Neuronal stem cell (in vitro differentiated cells): ENCODE measurements around the gene ZNF57.
"Not testable (repeated sequence)": the region's sequence is repeated elsewhere in the genome, so short reads cannot be mapped to it uniquely, and the experiment has no call there.

Experiments used
- DNase-seq: peaks from one replicate; pipeline ENCODE4 v3.0.0-alpha.2; 2013; ENCODE audit warnings: low spot score
- H2AFZ ChIP-seq: one replicate; pipeline ENCODE4 v1.6.1; 2013; ENCODE audit warnings: mild to moderate bottlenecking, low read length, inconsistent platforms
- H2AK5ac ChIP-seq: 2 replicates; pipeline ENCODE4 v1.6.1; 2013; ENCODE audit warnings: low read depth, mild to moderate bottlenecking, inconsistent platforms, low read length, moderate library complexity, mixed read lengths
- H2BK120ac ChIP-seq: 2 replicates; pipeline ENCODE4 v1.6.1; 2013; ENCODE audit warnings: low read depth, mild to moderate bottlenecking, inconsistent platforms, low read length, moderate library complexity, mixed read lengths
- H2BK12ac ChIP-seq: one replicate; pipeline ENCODE4 v1.6.1; 2013; ENCODE audit warnings: low read length, inconsistent platforms
- H2BK15ac ChIP-seq: 2 replicates; pipeline ENCODE4 v1.6.1; 2013; ENCODE audit warnings: mild to moderate bottlenecking, low read length, inconsistent platforms, mixed read lengths
- H2BK5ac ChIP-seq: one replicate; pipeline ENCODE4 v1.6.1; 2013; ENCODE audit warnings: inconsistent platforms, mild to moderate bottlenecking, low read length, moderate library complexity
- H3K14ac ChIP-seq: one replicate; pipeline ENCODE4 v1.6.1; 2013; ENCODE audit warnings: low read length, inconsistent platforms
- H3K18ac ChIP-seq: 2 replicates; pipeline ENCODE4 v1.6.1; 2013; ENCODE audit warnings: low read length, inconsistent platforms
- H3K23ac ChIP-seq: 2 replicates; pipeline ENCODE4 v1.6.1; 2013; ENCODE audit warnings: low read depth, mild to moderate bottlenecking, mixed read lengths, low read length, inconsistent platforms; ENCODE audit not compliant: poor library complexity
- H3K27ac ChIP-seq: replicated peaks from 3 replicates; pipeline ENCODE4 v1.5.1; 2013; ENCODE audit warnings: low read length, inconsistent platforms
- H3K27me3 ChIP-seq, 3 experiments: 2 replicates each; pipeline ENCODE4 v1.6.1; 2013; ENCODE audit warnings: low read length in 3 of 3, mild to moderate bottlenecking in 2 of 3, inconsistent platforms in 1 of 3, low read depth in 1 of 3, mixed read lengths in 1 of 3, moderate library complexity in 1 of 3; ENCODE audit not compliant: control insufficient read depth in 3 of 3, insufficient read depth in 3 of 3
- H3K36me3 ChIP-seq, 2 donors: replicated peaks in 1 of 2; 2 replicates each; pipeline ENCODE4 v1.6.1; 2013; ENCODE audit warnings: low read length in 2 of 2; ENCODE audit not compliant: control insufficient read depth in 2 of 2, insufficient read depth in 2 of 2
- H3K4ac ChIP-seq: 2 replicates; pipeline ENCODE4 v1.6.1; 2013; ENCODE audit warnings: inconsistent platforms, mild to moderate bottlenecking, low read length, moderate library complexity
- H3K4me1 ChIP-seq, 2 donors: 1 replicate in 1 of 2; 2 replicates in 1 of 2; pipeline ENCODE4 v1.6.1; 2013; ENCODE audit warnings: low read length in 2 of 2, low read depth in 1 of 2; ENCODE audit not compliant: control insufficient read depth in 2 of 2, insufficient read depth in 1 of 2
- H3K4me2 ChIP-seq: one replicate; pipeline ENCODE4 v1.6.1; 2013; ENCODE audit warnings: mild to moderate bottlenecking, low read length, inconsistent platforms; ENCODE audit not compliant: insufficient read depth, poor library complexity, severe bottlenecking
- H3K4me3 ChIP-seq, 2 donors: 2 replicates each; pipeline ENCODE4 v1.5.1; 2013; ENCODE audit warnings: low read length in 2 of 2, mild to moderate bottlenecking in 2 of 2, inconsistent platforms in 1 of 2, moderate library complexity in 1 of 2
- H3K79me1 ChIP-seq: one replicate; pipeline ENCODE4 v1.6.1; 2013; ENCODE audit warnings: low read depth, mild to moderate bottlenecking, inconsistent platforms, low read length, moderate library complexity
- H3K9ac ChIP-seq: one replicate; pipeline ENCODE4 v1.6.1; 2013; ENCODE audit warnings: mild to moderate bottlenecking, low read depth, low read length, inconsistent platforms; ENCODE audit not compliant: poor library complexity
- H3K9me3 ChIP-seq, 2 donors: replicated peaks in 1 of 2; 2 replicates each; pipeline versions ENCODE3 to v1.6.1; 2013; ENCODE audit warnings: low read length in 2 of 2, mild to moderate bottlenecking in 2 of 2, inconsistent platforms in 1 of 2, low read depth in 1 of 2, mixed read lengths in 1 of 2, moderate library complexity in 1 of 2; ENCODE audit not compliant: control insufficient read depth in 2 of 2, insufficient read depth in 1 of 2
- H4K8ac ChIP-seq: one replicate; pipeline ENCODE4 v1.6.1; 2013; ENCODE audit warnings: low read depth, mild to moderate bottlenecking, inconsistent platforms, low read length, moderate library complexity
- H4K91ac ChIP-seq: one replicate; pipeline ENCODE4 v1.6.1; 2013; ENCODE audit warnings: low read length, low read depth, mild to moderate bottlenecking, inconsistent platforms; ENCODE audit not compliant: poor library complexity
- WGBS, 2 donors: extraction: QIAGEN DNeasy Blood & Tissue Kit; methylation state at CpG; one replicate each; pipeline ENCODE4 v1.1.7; 2013; ENCODE audit warnings: missing lambda C conversion rate in 2 of 2, mixed read lengths in 1 of 2; ENCODE audit not compliant: insufficient read length in 2 of 2, insufficient replicate concordance in 1 of 2; ENCODE audit errors: extremely low coverage in 2 of 2; 5-methylcytosine and 5-hydroxymethylcytosine counted together

Gene ZNF57

DNA sequence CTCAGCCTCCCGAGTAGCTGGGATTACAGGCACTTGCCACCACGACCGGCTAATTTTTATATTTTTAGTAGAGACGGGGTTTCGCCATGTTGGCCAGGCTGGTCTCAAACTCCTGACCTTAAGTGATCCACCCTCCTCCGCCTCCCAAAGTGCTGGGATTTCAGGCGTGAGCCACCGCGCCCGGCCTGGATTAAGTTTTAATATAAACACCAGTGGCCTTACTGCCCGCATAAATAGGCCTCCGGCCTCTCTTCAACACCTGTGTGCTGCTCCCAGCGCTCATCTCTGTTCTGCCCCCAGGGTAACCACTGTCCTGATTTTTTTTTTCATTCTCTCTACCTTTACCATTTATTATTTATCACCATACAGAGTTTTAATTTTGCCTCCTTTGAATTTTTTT, 2.6 kb downstream of the ZNF57 start:
- H2BK120ac ChIP-seq, H3K27ac ChIP-seq, H3K18ac ChIP-seq, H3K79me1 ChIP-seq, H3K9ac ChIP-seq, H3K4me1 ChIP-seq, H3K36me3 ChIP-seq, H2AFZ ChIP-seq, H3K14ac ChIP-seq, H3K9me3 ChIP-seq, H4K91ac ChIP-seq, H3K23ac ChIP-seq, H2AK5ac ChIP-seq, DNase-seq, H4K8ac ChIP-seq, H2BK15ac ChIP-seq, H2BK12ac ChIP-seq, H3K4ac ChIP-seq, H2BK5ac ChIP-seq, H3K4me3 ChIP-seq, H3K27me3 ChIP-seq, H3K4me2 ChIP-seq: not testable (repeated sequence)
- WGBS, 2 donors = no CpG with 5 or more reads among the region's 13 CpGs

DNA sequence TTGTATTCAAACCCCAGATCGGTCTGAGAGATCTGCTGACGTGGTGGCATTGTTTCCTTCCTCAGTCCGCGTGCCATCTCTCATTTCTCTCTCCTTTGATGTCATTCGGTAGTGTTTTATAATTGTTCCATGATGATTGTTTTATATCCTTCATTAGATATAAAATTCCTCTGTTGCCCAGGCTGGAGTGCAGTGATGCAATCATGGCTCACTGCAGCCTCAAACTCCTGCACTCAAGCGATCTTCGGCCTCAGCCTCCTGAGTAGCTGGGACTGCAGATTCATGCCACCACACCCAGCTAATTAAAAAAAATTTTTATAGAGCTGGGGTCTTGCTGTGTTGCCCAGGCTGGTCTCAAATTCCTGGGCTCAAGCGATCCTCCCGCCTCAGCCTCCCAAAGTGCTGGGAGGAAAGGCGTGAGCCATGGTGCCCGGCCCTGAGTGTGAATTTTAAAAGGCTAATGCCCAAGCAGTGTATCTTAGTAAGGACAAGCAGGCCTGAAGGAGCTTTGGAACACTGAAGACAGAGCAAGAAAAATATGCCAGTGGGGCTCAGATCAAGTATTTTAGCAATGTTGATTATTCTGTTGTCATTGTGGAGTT, 5.3 kb downstream of the ZNF57 start:
- Histone ChIP-seq H2BK12ac (no peak overlapping the region), H3K9me3 (peaks cover 0 to 7% of the 10 kb centered on the region in 2 donors), H3K18ac (no peak overlapping the region), H3K27ac (no peak overlapping the region), H3K4ac (no peak overlapping the region), H3K36me3 (peaks cover 0 to 9% of the 10 kb centered on the region in 2 donors), H3K14ac (no peak overlapping the region), H2BK15ac (no peak overlapping the region), H3K23ac (no peak overlapping the region), H4K91ac (no peak overlapping the region), H3K9ac (no peak overlapping the region), H4K8ac (no peak overlapping the region), H3K27me3 (no peaks in the 10 kb centered on the region), H2AFZ (no peak overlapping the region), H3K4me3 (no peak overlapping the region), H2AK5ac (no peak overlapping the region), H2BK120ac (no peak overlapping the region), H3K4me2 (no peak overlapping the region), H3K79me1 (no peaks in the 10 kb centered on the region), H2BK5ac (no peak overlapping the region), H3K4me1 (peaks cover 2 to 5% of the 10 kb centered on the region in 2 donors)
- WGBS, 2 donors = no CpG with 5 or more reads among the region's 11 CpGs
- DNase-seq = no peak

DNA sequence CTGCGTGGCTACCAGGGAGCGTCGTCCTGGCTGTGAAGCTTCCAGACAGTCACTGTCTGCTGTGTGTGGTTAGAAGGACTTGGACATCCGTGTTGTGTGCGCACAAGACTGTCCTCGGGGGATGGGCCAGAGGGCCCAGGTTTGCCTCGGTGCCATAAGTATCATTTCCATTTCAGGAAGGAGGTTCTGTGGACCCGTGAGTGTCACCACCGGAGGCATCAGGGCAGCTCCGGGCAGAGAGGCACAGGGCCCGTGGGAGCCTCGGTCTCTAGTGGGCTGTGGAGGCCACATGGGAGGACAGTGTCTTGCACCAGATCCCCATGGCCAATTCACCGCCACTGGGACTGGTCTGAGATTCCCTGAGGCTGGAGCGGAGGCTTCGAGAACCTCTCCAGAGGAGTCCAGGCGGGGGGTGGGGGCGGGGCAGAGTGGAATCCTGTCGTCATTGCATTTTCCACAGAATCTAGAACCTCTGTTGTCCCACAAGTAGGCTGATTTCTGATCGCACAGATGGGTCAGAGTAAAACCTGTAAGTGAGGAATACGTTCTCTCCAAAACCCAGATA, 6.0 kb downstream of the ZNF57 start:
- peaks cover 0 to 9% of the 10 kb centered on the region in 2 donors for H3K36me3 ChIP-seq
- no peak for DNase-seq
- no peak overlapping the region for H2BK15ac ChIP-seq
- H3K4me1 ChIP-seq = peaks cover 0 to 3% of the 10 kb centered on the region in 2 donors
- no peak overlapping the region for H3K23ac ChIP-seq
- H3K27ac ChIP-seq = no peak overlapping the region
- H3K9me3 ChIP-seq = peaks cover 0 to 7% of the 10 kb centered on the region in 2 donors
- no peak overlapping the region for H4K8ac ChIP-seq
- H3K4me3 ChIP-seq = no peak overlapping the region
- WGBS, 2 donors = no CpG with 5 or more reads among the region's 20 CpGs
- H3K9ac ChIP-seq = no peak overlapping the region
- no peak overlapping the region for H3K14ac ChIP-seq
- H3K4me2 ChIP-seq = no peak overlapping the region
- no peak overlapping the region for H4K91ac ChIP-seq
- no peak overlapping the region for H2BK12ac ChIP-seq
- H2AFZ ChIP-seq = no peak overlapping the region
- H3K4ac ChIP-seq = no peak overlapping the region
- H3K18ac ChIP-seq = no peak overlapping the region
- no peaks in the 10 kb centered on the region for H3K27me3 ChIP-seq
- H2AK5ac ChIP-seq = no peak overlapping the region
- no peaks in the 10 kb centered on the region for H3K79me1 ChIP-seq
- H2BK5ac ChIP-seq = no peak overlapping the region
- no peak overlapping the region for H2BK120ac ChIP-seq

DNA sequence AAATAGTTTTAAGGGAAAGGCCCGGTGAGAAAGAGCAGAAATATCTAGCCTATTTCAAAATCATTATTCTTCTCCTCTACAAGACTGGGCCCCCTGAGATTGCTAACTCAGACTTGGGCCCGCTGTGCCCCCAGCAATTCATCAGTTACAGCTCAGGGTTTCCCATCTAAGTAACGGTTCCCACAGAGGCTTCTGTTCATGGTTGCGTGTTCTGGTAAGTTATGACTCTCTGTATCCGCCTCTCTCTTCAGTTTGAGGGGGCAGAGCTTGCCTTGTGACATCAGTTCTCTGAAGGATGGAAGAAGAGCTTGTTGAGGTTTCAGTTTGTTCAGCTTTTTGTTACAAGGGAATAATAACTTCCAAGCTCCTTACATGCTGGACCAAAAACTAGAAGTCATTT, 11.6 kb downstream of the ZNF57 start:
- DNase-seq = no peak
- Histone ChIP-seq H3K9ac (no peak overlapping the region), H3K36me3 (peaks cover 5 to 24% of the 10 kb centered on the region in 2 donors), H2BK120ac (no peak overlapping the region), H2BK15ac (no peak overlapping the region), H3K27me3 (no peaks in the 10 kb centered on the region), H3K4me3 (no peak overlapping the region), H4K8ac (no peak overlapping the region), H3K18ac (no peak overlapping the region), H3K79me1 (no peaks in the 10 kb centered on the region), H3K27ac (no peak overlapping the region), H2BK12ac (no peak overlapping the region), H4K91ac (no peak overlapping the region), H3K14ac (no peak overlapping the region), H2AK5ac (no peak overlapping the region), H3K4me2 (no peak overlapping the region), H3K9me3 (peaks cover 12 to 47% of the 10 kb centered on the region in 2 donors), H3K4ac (no peak overlapping the region), H3K4me1 (peaks cover 0 to 11% of the 10 kb centered on the region in 2 donors), H2AFZ (no peak overlapping the region), H2BK5ac (no peak overlapping the region), H3K23ac (no peak overlapping the region)
- WGBS, 2 donors = no CpG with 5 or more reads among the region's 5 CpGs
